ENCODE results near the gene KCNT1. TPM values are rescaled to one million over a fixed set of nuclear protein-coding genes. Genes with fewer than 3 reads are reported as not detected.
A peak's percentile ranks its signal among the peaks of the same experiment; 100 is the strongest.

KCNT1 gene
- total RNA-seq, 2 donors from 2014 or later: not detected

- Mint-ChIP-seq H3K9me3 (no peaks in the 10 kb centered on the region), H3K27ac (no peak overlapping the region)
These were observed 88.9 kb downstream of the KCNT1 start for GRCh38 chr9:135790850-135791249.

GRCh38 chr9:135791431-135792267, 89.7 kb downstream of the KCNT1 start:
- Mint-ChIP-seq H3K27ac (no peak overlapping the region), H3K4me1 (ENCODE audit: low read depth in 2 of 2) (no peaks in the 10 kb centered on the region), H3K27me3 (no peaks in the 10 kb centered on the region), H3K9me3 (no peaks in the 10 kb centered on the region), H3K36me3 (no peaks in the 10 kb centered on the region), H3K4me3 (no peak overlapping the region)
- DNase-seq (ENCODE audit: low spot score) (no peak), ATAC-seq (peak in 1 of 2 donors; percentile 2)

More at GRCh38 chr9:135790850-135791249, 88.9 kb downstream of the KCNT1 start:
- Mint-ChIP-seq H3K27me3 (no peaks in the 10 kb centered on the region), H3K36me3 (no peaks in the 10 kb centered on the region), H3K4me3 (no peak overlapping the region), H3K4me1 (ENCODE audit: low read depth in 2 of 2) (no peaks in the 10 kb centered on the region)
- no peak for ATAC-seq
- DNase-seq (ENCODE audit: low spot score): no peak

- H3K4me1 Mint-ChIP-seq (ENCODE audit: low read depth in 2 of 2): peaks cover 0 to under 1% of the 10 kb centered on the region in 2 donors
- DNase-seq (ENCODE audit: low spot score) (no peak), ATAC-seq (no peak)
- no peaks in the 10 kb centered on the region for H3K36me3 Mint-ChIP-seq
- H3K27ac Mint-ChIP-seq: no peak overlapping the region
- H3K4me3 Mint-ChIP-seq: no peak overlapping the region
- H3K27me3 Mint-ChIP-seq: peaks cover 0 to 2% of the 10 kb centered on the region in 2 donors
- H3K9me3 Mint-ChIP-seq: no peaks in the 10 kb centered on the region
These were observed 90.5 kb downstream of the KCNT1 start for GRCh38 chr9:135792268-135793128.

GRCh38 chr9:135793221-135794056, 91.5 kb downstream of the KCNT1 start:
- H3K4me3 Mint-ChIP-seq: no peak overlapping the region
- H3K27me3 Mint-ChIP-seq: peaks cover 0 to 7% of the 10 kb centered on the region in 2 donors
- peaks cover 0 to 4% of the 10 kb centered on the region in 2 donors for H3K4me1 Mint-ChIP-seq (ENCODE audit: low read depth in 2 of 2)
- no peaks in the 10 kb centered on the region for H3K9me3 Mint-ChIP-seq
- DNase-seq (ENCODE audit: low spot score): no peak
- no peaks in the 10 kb centered on the region for H3K36me3 Mint-ChIP-seq
- no peak for ATAC-seq
- no peak overlapping the region for H3K27ac Mint-ChIP-seq

GRCh38 chr9:135794057-135794335, 92.0 kb downstream of the KCNT1 start:
- Mint-ChIP-seq H3K27me3 (peaks cover 0 to 9% of the 10 kb centered on the region in 2 donors), H3K36me3 (no peaks in the 10 kb centered on the region), H3K4me3 (no peak overlapping the region), H3K9me3 (no peaks in the 10 kb centered on the region), H3K27ac (no peak overlapping the region), H3K4me1 (ENCODE audit: low read depth in 2 of 2) (peaks cover 0 to 4% of the 10 kb centered on the region in 2 donors)
- DNase-seq (ENCODE audit: low spot score) (no peak), ATAC-seq (no peak)

GRCh38 chr9:135794361-135794885, 92.4 kb downstream of the KCNT1 start:
- Mint-ChIP-seq H3K4me3 (no peak overlapping the region), H3K27ac (no peak overlapping the region), H3K9me3 (no peaks in the 10 kb centered on the region), H3K36me3 (no peaks in the 10 kb centered on the region), H3K4me1 (ENCODE audit: low read depth in 2 of 2) (peaks cover 0 to 4% of the 10 kb centered on the region in 2 donors), H3K27me3 (peaks cover 0 to 9% of the 10 kb centered on the region in 2 donors)
- ATAC-seq (no peak), DNase-seq (ENCODE audit: low spot score) (no peak)

GRCh38 chr9:135795391-135795790, 93.4 kb downstream of the KCNT1 start:
- Mint-ChIP-seq H3K4me3 (no peak overlapping the region), H3K27ac (no peak overlapping the region), H3K27me3 (peaks cover 0 to 9% of the 10 kb centered on the region in 2 donors), H3K4me1 (ENCODE audit: low read depth in 2 of 2) (peaks cover 0 to 4% of the 10 kb centered on the region in 2 donors), H3K36me3 (no peaks in the 10 kb centered on the region), H3K9me3 (no peaks in the 10 kb centered on the region)
- DNase-seq (ENCODE audit: low spot score) (no peak), ATAC-seq (no peak)

- Mint-ChIP-seq H3K9me3 (no peaks in the 10 kb centered on the region), H3K4me3 (no peak overlapping the region), H3K27ac (no peak overlapping the region), H3K4me1 (ENCODE audit: low read depth in 2 of 2) (peaks cover 0 to 4% of the 10 kb centered on the region in 2 donors), H3K36me3 (no peaks in the 10 kb centered on the region), H3K27me3 (peaks cover 0 to 9% of the 10 kb centered on the region in 2 donors)
- DNase-seq (ENCODE audit: low spot score) (no peak), ATAC-seq (no peak)
These were observed 95.0 kb downstream of the KCNT1 start for GRCh38 chr9:135796784-135797485.

- no peak for DNase-seq (ENCODE audit: low spot score)
- no peak overlapping the region for H3K4me3 Mint-ChIP-seq
- no peak for ATAC-seq
- no peak overlapping the region for H3K27ac Mint-ChIP-seq
- H3K27me3 Mint-ChIP-seq: peaks cover 0 to 9% of the 10 kb centered on the region in 2 donors
- peaks cover 0 to 4% of the 10 kb centered on the region in 2 donors for H3K4me1 Mint-ChIP-seq (ENCODE audit: low read depth in 2 of 2)
- no peaks in the 10 kb centered on the region for H3K36me3 Mint-ChIP-seq
- no peaks in the 10 kb centered on the region for H3K9me3 Mint-ChIP-seq
These were observed 95.7 kb downstream of the KCNT1 start for GRCh38 chr9:135797507-135798262.

- Mint-ChIP-seq H3K27me3 (peaks cover 0 to 9% of the 10 kb centered on the region in 2 donors), H3K36me3 (no peaks in the 10 kb centered on the region), H3K27ac (no peak overlapping the region), H3K4me3 (no peak overlapping the region), H3K4me1 (ENCODE audit: low read depth in 2 of 2) (peaks cover 0 to 4% of the 10 kb centered on the region in 2 donors), H3K9me3 (no peaks in the 10 kb centered on the region)
- no peak for ATAC-seq
- no peak for DNase-seq (ENCODE audit: low spot score)
These were observed 96.2 kb downstream of the KCNT1 start for GRCh38 chr9:135798263-135798585.

- ATAC-seq: no peak
These were observed 97.3 kb downstream of the KCNT1 start for GRCh38 chr9:135799261-135799660.

GRCh38 chr9:135801070-135801469, 99.1 kb downstream of the KCNT1 start:
- peaks cover 0 to 9% of the 10 kb centered on the region in 2 donors for H3K27me3 Mint-ChIP-seq

More at GRCh38 chr9:135799261-135799660, 97.3 kb downstream of the KCNT1 start:
- Mint-ChIP-seq H3K9me3 (no peaks in the 10 kb centered on the region), H3K4me1 (ENCODE audit: low read depth in 2 of 2) (peaks cover 0 to 4% of the 10 kb centered on the region in 2 donors), H3K36me3 (no peaks in the 10 kb centered on the region), H3K27me3 (peaks cover 0 to 9% of the 10 kb centered on the region in 2 donors), H3K27ac (no peak overlapping the region), H3K4me3 (no peak overlapping the region)
- DNase-seq (ENCODE audit: low spot score): no peak

More at GRCh38 chr9:135801070-135801469, 99.1 kb downstream of the KCNT1 start:
- H3K36me3 Mint-ChIP-seq: no peaks in the 10 kb centered on the region
- no peaks in the 10 kb centered on the region for H3K9me3 Mint-ChIP-seq
- peaks cover 13 to 17% of the 10 kb centered on the region in 2 donors for H3K4me1 Mint-ChIP-seq (ENCODE audit: low read depth in 2 of 2)
- no peak for ATAC-seq
- no peak overlapping the region for H3K4me3 Mint-ChIP-seq
- DNase-seq (ENCODE audit: low spot score): no peak
- no peak overlapping the region for H3K27ac Mint-ChIP-seq

Data from natural killer cell treated with Interleukin-12 subunit alpha and Interleukin-12 subunit beta and Interleukin-15 and Interleukin-18, amount 100 ng/mL, for 72 hours (primary cell).